ENCODE data around the gene SLC39A5. TPM values are rescaled to one million over a fixed set of nuclear protein-coding genes. Genes with fewer than 3 reads are reported as not detected.
"Not testable (repeated sequence)": the region's sequence is repeated elsewhere in the genome, so short reads cannot be mapped to it uniquely, and the experiment has no call there.

SLC39A5 gene
- total and polyA plus RNA-seq, 7 donors = 30.0 to 74.0 (median 31.2) TPM; not detected in 4

GRCh38 chr12:56271031-56271430 lies 41.2 kb downstream of the SLC39A5 start:
- 20 to 25% methylated on average over 1 of the region's 1 CpG for WGBS, 2 donors
- Histone ChIP-seq H3K36me3 (peaks cover 19 to 61% (median 41%) of the 10 kb centered on the region in 4 donors), H3K4me3 (no peak overlapping the region), H3K27ac (peak overlapping the region; percentile 15 to 60 (median 48)), H3K27me3 (no peaks in the 10 kb centered on the region), H3K9me3 (no peaks in the 10 kb centered on the region), H3K4me1 (peaks cover 0 to 17% (median 14%) of the 10 kb centered on the region in 4 donors)
- DNase-seq = no peak
- TF ChIP-seq CTCF (IDR thresholded peaks at IDR 0.05) (peak in 1 of 4 experiments; percentile 9), EP300 (IDR thresholded peaks at IDR 0.05) (no peak), POLR2A (IDR thresholded peaks at IDR 0.05) (no peak)
- intact Hi-C loops (cut with DNase I) = no loop called here

GRCh38 chr12:56272468-56272867 lies 42.6 kb downstream of the SLC39A5 start:
- H3K4me3 ChIP-seq; H3K27ac ChIP-seq; H3K4me1 ChIP-seq; H3K9me3 ChIP-seq; H3K27me3 ChIP-seq; intact Hi-C loops (cut with DNase I); DNase-seq: not testable (repeated sequence)
- WGBS, 2 donors = 89 to 92% methylated on average over 2 of the region's 2 CpGs
- peaks cover 21 to 76% (median 48%) of the 10 kb centered on the region in 4 donors for H3K36me3 ChIP-seq

GRCh38 chr12:56274299-56274698 lies 44.4 kb downstream of the SLC39A5 start:
- intact Hi-C loops (cut with DNase I) = no loop called here
- TF ChIP-seq POLR2A (IDR thresholded peaks at IDR 0.05) (no peak), POLR2AphosphoS5 (IDR thresholded peaks at IDR 0.05) (no peak), EP300 (IDR thresholded peaks at IDR 0.05) (no peak), CTCF (IDR thresholded peaks at IDR 0.05) (no peak)
- H3K9me3 ChIP-seq = no peaks in the 10 kb centered on the region
- H3K27ac ChIP-seq = no peak overlapping the region
- H3K36me3 ChIP-seq = peaks cover 35 to 94% (median 61%) of the 10 kb centered on the region in 4 donors
- DNase-seq = no peak
- H3K4me3 ChIP-seq = no peak overlapping the region
- no peaks in the 10 kb centered on the region for H3K4me1 ChIP-seq
- H3K27me3 ChIP-seq = no peaks in the 10 kb centered on the region
- WGBS, 2 donors = 92 to 97% methylated on average over 2 of the region's 2 CpGs

- peaks cover 44 to 100% (median 76%) of the 10 kb centered on the region in 4 donors for H3K36me3 ChIP-seq
- DNase-seq = no peak
- WGBS, 2 donors = 96 to 97% methylated on average over 3 of the region's 3 CpGs
These were observed 49.1 kb downstream of the SLC39A5 start for GRCh38 chr12:56278905-56279304.

GRCh38 chr12:56280849-56281248 lies 51.0 kb downstream of the SLC39A5 start:
- H3K27ac ChIP-seq = peak overlapping the region in 1 of 4 donors; percentile 72
- H3K9me3 ChIP-seq = no peaks in the 10 kb centered on the region
- DNase-seq = no peak
- H3K27me3 ChIP-seq = no peaks in the 10 kb centered on the region
- intact Hi-C loops (cut with DNase I) = no loop called here
- H3K4me1 ChIP-seq = peaks cover 0 to 22% (median 4%) of the 10 kb centered on the region in 4 donors
- H3K36me3 ChIP-seq = peaks cover 33 to 100% (median 72%) of the 10 kb centered on the region in 4 donors
- TF ChIP-seq POLR2A (IDR thresholded peaks at IDR 0.05) (no peak), EP300 (IDR thresholded peaks at IDR 0.05) (no peak), POLR2AphosphoS5 (IDR thresholded peaks at IDR 0.05) (no peak), CTCF (IDR thresholded peaks at IDR 0.05) (no peak)
- H3K4me3 ChIP-seq = no peak overlapping the region

More at GRCh38 chr12:56278905-56279304, 49.1 kb downstream of the SLC39A5 start:
- Histone ChIP-seq H3K4me3 (no peak overlapping the region), H3K9me3 (no peaks in the 10 kb centered on the region), H3K27me3 (no peaks in the 10 kb centered on the region), H3K4me1 (peaks cover 0 to 20% (median 4%) of the 10 kb centered on the region in 4 donors), H3K27ac (no peak overlapping the region)
- TF ChIP-seq POLR2A (IDR thresholded peaks at IDR 0.05) (no peak), POLR2AphosphoS5 (IDR thresholded peaks at IDR 0.05) (no peak), EP300 (IDR thresholded peaks at IDR 0.05) (no peak), CTCF (IDR thresholded peaks at IDR 0.05) (no peak)
- intact Hi-C loops (cut with DNase I) = no loop called here
